Lung (tissue), 12 donors: ENCODE measurements around the gene MCFD2. TPM values are rescaled to one million over a fixed set of nuclear protein-coding genes. Genes with fewer than 3 reads are reported as not detected.
"Not testable (repeated sequence)": the region's sequence is repeated elsewhere in the genome, so short reads cannot be mapped to it uniquely, and the experiment has no call there.

ENCODE experiments used
- ATAC-seq: fragments of 200-7000 bp; cut with Tn5 transposase; one replicate; pipeline ENCODE4 v1.9.1; 2020; ENCODE audit warnings: moderate number of reproducible peaks; ENCODE audit not compliant: insufficient read depth, low FRiP score
- DNase-seq, 3 donors: peaks; one replicate each; pipeline ENCODE4 v3.0.0-alpha.2; 2013 to 2017
- H3K27ac ChIP-seq, 2 donors: one replicate each; pipeline ENCODE4 v1.5.1; 2013; ENCODE audit warnings: mild to moderate bottlenecking in 2 of 2, moderate library complexity in 2 of 2, control low read depth in 1 of 2, inconsistent platforms in 1 of 2, low read depth in 1 of 2, low read length in 1 of 2
- H3K27me3 ChIP-seq, 3 donors: one replicate each; pipeline ENCODE4 v1.5.1; 2013; ENCODE audit warnings: low read length in 2 of 3; ENCODE audit not compliant: control insufficient read depth in 3 of 3, insufficient read depth in 3 of 3
- H3K36me3 ChIP-seq, 4 donors: one replicate each; pipeline ENCODE4 v1.5.1; 2013; ENCODE audit warnings: low read length in 4 of 4, mild to moderate bottlenecking in 1 of 4, moderate library complexity in 1 of 4; ENCODE audit not compliant: control insufficient read depth in 4 of 4, insufficient read depth in 4 of 4
- H3K4me1 ChIP-seq, 5 donors: one replicate each; pipeline ENCODE4 v1.5.1; 2013; ENCODE audit warnings: low read length in 5 of 5, mild to moderate bottlenecking in 2 of 5, moderate library complexity in 1 of 5; ENCODE audit not compliant: control insufficient read depth in 5 of 5, insufficient read depth in 5 of 5
- H3K4me3 ChIP-seq: one replicate; pipeline ENCODE4 v1.5.1; 2013; ENCODE audit warnings: mild to moderate bottlenecking, control low read depth, moderate library complexity
- H3K9ac ChIP-seq, 2 donors: one replicate each; pipeline ENCODE4 v1.5.1; 2013; ENCODE audit warnings: low read length in 2 of 2, control low read depth in 1 of 2; ENCODE audit not compliant: insufficient read depth in 1 of 2
- H3K9me3 ChIP-seq, 4 donors: one replicate each; pipeline ENCODE4 v1.5.1; 2013; ENCODE audit warnings: low read length in 3 of 4, mild to moderate bottlenecking in 1 of 4, moderate library complexity in 1 of 4; ENCODE audit not compliant: control insufficient read depth in 4 of 4, insufficient read depth in 3 of 4
- WGBS, 2 donors: extraction: QIAGEN DNeasy Blood & Tissue Kit; methylation state at CpG; one replicate each; pipeline ENCODE4 v1.1.7; 2013; 5-methylcytosine and 5-hydroxymethylcytosine counted together
- polyA plus RNA-seq, 2 donors: library from polyadenylated mRNA; stranded (reverse); fragments of 200-250 nt; gene quantifications; one replicate each; pipeline ENCODE4 v1.2.1, GENCODE V29; 2013
- total RNA-seq, 2 donors: library from RNA; depleted of rRNA in 1 of 2; stranded (reverse); fragments of >200 nt in 1 of 2; gene quantifications; one replicate each; pipeline ENCODE4 v1.2.1, GENCODE V29; 2014 to 2021
- TF ChIP-seq, protein P1 (sequence below): IDR thresholded peaks from 2 replicates; pipeline ENCODE4 v1.5.1; 2012; ENCODE audit warnings: mild to moderate bottlenecking; ENCODE audit errors: control extremely low read depth, extremely low read depth
- donor health status: control.
- donor health status: control.
- donor health status: Bipolar disorder and iron deficiency.
- donor health status: healthy.
- donor health status: DM: yes; HTN: yes; CAD: no.

The MCFD2 gene
- total and polyA plus RNA-seq, 4 donors = 22.0 to 101 (median 68.6) TPM

DNA sequence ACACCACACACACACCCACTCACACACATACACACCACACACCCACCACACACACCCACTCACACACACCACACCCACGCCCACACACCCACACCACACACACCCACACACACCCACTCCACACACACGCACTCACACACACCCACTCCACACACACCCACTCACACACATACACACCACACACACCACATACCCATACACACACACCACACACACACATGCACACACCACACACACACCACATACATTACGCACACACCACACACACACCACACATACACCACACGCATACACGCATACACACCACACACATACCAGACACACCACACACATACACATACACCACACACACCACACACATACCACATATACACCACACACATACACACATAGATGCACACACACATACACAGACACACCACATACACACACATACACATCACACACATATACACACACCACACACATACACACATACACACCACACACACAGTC is 37.9 kb downstream of the MCFD2 start:
- TF ChIP-seq, protein P1, sequence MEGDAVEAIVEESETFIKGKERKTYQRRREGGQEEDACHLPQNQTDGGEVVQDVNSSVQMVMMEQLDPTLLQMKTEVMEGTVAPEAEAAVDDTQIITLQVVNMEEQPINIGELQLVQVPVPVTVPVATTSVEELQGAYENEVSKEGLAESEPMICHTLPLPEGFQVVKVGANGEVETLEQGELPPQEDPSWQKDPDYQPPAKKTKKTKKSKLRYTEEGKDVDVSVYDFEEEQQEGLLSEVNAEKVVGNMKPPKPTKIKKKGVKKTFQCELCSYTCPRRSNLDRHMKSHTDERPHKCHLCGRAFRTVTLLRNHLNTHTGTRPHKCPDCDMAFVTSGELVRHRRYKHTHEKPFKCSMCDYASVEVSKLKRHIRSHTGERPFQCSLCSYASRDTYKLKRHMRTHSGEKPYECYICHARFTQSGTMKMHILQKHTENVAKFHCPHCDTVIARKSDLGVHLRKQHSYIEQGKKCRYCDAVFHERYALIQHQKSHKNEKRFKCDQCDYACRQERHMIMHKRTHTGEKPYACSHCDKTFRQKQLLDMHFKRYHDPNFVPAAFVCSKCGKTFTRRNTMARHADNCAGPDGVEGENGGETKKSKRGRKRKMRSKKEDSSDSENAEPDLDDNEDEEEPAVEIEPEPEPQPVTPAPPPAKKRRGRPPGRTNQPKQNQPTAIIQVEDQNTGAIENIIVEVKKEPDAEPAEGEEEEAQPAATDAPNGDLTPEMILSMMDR = no peak
- Histone ChIP-seq H3K9me3 (peaks cover 0 to 2% (median 0%) of the 10 kb centered on the region in 4 donors), H3K9ac (no peak overlapping the region), H3K4me3 (no peak overlapping the region), H3K27me3 (peaks cover 0 to 3% (median 0%) of the 10 kb centered on the region in 3 donors), H3K36me3 (no peaks in the 10 kb centered on the region), H3K27ac (peak overlapping the region; percentile 23 to 27), H3K4me1 (peaks cover 6 to 41% (median 26%) of the 10 kb centered on the region in 5 donors)
- 89 to 100% methylated on average over 4 to 5 of the region's 5 CpGs for WGBS, 2 donors
- DNase-seq (no peak), ATAC-seq (no peak)

DNA sequence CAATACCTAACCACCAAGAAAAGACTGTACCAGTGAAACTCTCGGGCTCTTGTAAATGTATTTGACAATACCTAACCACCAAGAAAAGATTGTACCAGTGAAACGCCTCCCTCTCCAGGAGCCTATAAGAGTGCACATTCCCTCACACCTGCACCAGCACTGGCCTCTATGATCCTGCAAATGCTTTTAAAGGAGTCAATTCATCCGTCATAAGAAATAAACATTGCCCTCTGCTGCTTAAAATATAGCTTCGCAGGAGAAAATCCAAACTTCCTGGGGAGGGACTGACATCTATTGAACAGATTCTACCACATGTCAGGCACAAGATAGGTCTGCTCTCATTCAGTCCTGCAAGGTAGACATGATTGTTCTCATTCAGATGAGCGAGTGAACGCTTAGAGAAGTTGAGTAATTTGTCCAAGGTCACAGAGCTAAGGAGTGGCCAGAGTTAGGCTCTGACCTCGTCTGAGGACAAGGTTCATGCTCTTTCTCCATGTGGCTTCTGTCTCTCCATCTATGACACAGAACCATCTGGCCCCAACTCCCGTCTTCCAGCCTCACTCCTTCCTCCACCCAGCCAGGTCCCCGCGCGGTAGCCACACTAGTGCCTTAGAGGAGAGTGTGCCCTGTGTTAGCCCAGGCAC is 38.7 kb downstream of the MCFD2 start:
- ATAC-seq = no peak
- TF ChIP-seq, protein P1 = peak; percentile 50
- DNase-seq = peak in 2 of 3 donors; percentile 76 to 77
- 40 to 41% methylated on average over 11 of the region's 11 CpGs for WGBS, 2 donors
- Histone ChIP-seq H3K27me3 (peaks cover 0 to 3% (median 0%) of the 10 kb centered on the region in 3 donors), H3K9ac (no peak overlapping the region), H3K36me3 (no peaks in the 10 kb centered on the region), H3K27ac (peak overlapping the region; percentile 2 to 15), H3K4me3 (no peak overlapping the region), H3K9me3 (peaks cover 0 to 2% (median 0%) of the 10 kb centered on the region in 4 donors), H3K4me1 (peaks cover 6 to 41% (median 26%) of the 10 kb centered on the region in 5 donors)

DNA sequence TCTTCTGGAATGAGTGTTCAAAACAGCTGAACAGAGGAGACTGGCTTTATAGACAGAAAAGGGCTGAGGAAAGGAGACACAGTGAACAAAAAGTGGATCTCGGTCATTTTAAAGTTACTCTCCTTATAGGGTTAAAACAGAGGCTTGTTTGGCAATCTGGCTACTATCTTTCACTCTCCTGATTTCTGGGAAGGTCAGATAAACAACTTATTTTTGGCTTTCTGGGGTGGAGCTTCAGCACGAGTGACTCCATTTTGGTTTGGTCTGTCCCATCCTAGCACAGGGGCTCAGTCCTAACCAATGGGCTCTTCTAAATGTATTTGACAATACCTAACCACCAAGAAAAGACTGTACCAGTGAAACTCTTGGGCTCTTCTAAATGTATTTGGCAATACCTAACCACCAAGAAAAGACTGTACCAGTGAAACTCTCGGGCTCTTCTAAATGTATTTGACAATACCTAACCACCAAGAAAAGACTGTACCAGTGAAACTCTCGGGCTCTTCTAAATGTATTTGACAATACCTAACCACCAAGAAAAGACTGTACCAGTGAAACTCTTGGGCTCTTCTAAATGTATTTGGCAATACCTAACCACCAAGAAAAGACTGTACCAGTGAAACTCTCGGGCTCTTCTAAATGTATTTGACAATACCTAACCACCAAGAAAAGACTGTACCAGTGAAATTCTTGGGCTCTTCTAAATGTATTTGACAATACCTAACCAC is 39.5 kb downstream of the MCFD2 start:
- H3K36me3 ChIP-seq, H3K9ac ChIP-seq, H3K4me3 ChIP-seq, H3K27ac ChIP-seq, ATAC-seq, H3K9me3 ChIP-seq, H3K27me3 ChIP-seq: not testable (repeated sequence)
- WGBS, 2 donors = 53 to 71% methylated on average over 4 to 5 of the region's 5 CpGs
- H3K4me1 ChIP-seq = peaks cover 6 to 41% (median 25%) of the 10 kb centered on the region in 5 donors
- DNase-seq = peak in 2 of 3 donors; percentile 46 to 47

DNA sequence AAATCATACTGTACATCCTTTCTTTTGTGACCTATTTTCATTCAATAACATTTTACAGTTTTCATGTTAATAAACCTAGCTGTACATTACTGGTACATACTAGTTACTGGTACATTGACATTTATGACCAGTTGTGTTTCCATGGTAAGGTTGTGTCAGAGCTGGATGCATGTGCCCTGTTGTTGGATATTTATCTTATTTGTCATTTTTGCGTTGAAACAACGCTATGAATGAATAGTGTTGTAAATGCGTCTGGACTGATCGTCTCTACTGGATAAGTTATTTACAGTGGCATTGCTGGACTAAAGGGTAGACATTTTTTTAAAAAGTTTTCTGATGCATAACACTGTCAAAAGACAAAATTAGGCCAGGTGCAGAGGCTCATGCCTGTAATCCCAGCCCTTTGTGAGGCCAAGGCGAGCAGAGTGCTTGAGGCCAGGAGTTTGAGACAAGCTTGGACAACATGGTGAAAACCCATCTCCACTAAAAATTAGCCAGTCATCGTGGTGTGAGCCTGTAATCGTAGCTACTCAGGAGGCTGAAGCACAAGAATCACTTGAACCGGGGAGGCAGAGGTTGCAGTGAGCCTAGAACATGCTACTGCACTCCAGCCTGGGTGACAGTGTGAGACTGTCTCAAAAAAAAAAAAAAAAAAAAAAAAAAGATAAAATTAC is 40.2 kb downstream of the MCFD2 start:
- 76 to 82% methylated on average over 8 of the region's 8 CpGs for WGBS, 2 donors
- H3K27ac ChIP-seq = peak overlapping the region in 1 of 2 donors; percentile 54
- H3K27me3 ChIP-seq = peaks cover 0 to 3% (median 0%) of the 10 kb centered on the region in 3 donors
- H3K36me3 ChIP-seq = no peaks in the 10 kb centered on the region
- TF ChIP-seq, protein P1 = no peak
- no peak for ATAC-seq
- H3K4me1 ChIP-seq = peaks cover 6 to 46% (median 23%) of the 10 kb centered on the region in 5 donors
- peaks cover 0 to 2% (median 0%) of the 10 kb centered on the region in 4 donors for H3K9me3 ChIP-seq
- no peak overlapping the region for H3K9ac ChIP-seq
- H3K4me3 ChIP-seq = no peak overlapping the region
- no peak for DNase-seq
